CD4-positive, alpha-beta T cell treated with Interleukin-10 for 1 hour (primary cell): ENCODE measurements around the gene CAMK1G.

ENCODE experiments used
- DNase-seq: peaks from one replicate; pipeline ENCODE4 v3.0.0-alpha.2; 2020

The CAMK1G gene

DNA sequence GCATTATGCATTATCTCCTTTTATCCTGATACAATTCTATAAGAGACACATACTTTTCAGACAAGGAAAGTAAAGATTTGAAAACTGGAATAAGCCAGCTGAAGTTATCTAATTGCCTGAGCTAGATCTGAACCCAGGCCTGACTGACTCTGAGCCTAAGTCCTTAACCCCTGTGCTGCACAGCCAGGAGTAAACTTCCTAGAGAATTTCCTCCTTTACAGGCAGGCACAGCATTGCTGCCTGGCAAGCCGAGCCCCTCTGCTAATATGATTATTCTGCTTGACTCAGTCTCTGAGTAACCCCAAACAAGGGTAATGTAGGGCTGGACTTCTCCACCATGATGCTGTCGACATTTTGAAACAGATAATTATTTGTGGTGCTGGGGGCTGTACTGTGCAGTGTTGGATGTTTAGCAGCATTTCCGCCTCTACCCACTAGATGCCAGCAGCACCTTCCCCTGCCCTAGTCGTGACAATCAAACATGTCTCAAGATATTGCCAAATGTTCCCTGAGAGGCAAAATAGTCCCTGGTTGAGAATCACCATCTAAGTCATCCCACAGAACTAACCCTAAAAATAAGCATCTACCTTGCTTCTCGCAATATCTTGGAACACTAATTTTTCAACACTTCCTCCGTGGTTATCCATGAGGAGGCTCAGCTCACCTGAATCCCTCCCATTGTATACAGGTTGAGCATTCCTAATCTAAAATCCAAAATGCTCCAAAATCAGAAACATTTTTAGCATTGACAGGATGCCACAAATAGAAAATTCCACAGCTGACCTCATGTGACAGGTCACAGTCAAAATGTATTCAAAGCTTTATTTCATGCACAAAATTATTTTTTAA, 18.5 kb downstream of the CAMK1G start:
- peak; percentile 48 for DNase-seq

DNA sequence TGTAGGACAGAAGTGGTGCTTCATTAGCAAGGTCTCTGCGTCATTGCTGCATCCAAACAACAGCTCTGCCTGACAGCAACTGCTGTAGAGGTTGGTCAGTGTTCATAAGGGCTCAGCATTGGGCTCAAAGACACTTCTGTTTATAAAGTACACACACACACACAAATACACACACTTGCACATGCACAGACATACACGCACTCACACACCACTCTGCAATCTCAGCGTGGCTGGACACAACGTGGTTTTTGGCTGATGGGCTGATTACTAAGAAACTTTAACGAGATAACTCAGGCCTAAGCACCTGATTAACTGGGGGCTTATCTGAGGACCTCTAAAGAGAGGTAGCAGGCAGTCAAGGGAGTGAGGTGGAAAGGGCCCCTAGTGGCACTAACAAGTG, 20.4 kb downstream of the CAMK1G start:
- no peak for DNase-seq

DNA sequence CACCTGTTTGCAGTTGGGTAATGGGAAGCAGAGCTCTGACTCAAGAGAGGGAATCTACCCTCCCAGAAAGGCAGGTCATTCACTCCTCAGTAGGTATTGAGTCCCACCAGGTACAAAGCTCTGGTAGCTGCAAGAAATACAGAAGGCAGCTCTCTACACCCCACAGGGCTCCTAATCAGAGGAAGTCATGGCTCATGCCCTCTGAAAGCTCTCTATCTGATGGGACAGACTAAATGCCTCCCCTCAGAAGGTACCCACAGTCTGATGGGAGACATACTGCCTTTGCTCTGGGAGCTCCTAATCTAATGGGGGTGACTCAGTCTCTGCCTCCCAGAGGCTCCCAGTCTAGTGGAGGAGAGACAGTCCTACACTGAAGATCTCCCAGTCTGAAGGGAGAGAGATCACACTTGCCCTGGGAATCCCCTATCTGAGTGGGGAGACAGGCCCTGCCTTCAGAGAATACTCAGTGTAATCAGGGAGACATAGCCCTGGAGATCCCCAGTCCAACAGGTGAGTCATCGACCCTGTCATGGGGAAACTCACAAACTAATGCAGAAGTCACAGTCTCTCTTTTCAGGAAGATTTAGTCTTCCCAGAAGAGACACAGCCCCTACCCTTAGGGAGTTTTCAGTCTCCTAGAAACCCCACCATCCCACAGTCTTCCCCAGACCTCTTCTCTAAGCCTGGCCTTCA, 23.7 kb downstream of the CAMK1G start:
- peak; percentile 3 for DNase-seq

DNA sequence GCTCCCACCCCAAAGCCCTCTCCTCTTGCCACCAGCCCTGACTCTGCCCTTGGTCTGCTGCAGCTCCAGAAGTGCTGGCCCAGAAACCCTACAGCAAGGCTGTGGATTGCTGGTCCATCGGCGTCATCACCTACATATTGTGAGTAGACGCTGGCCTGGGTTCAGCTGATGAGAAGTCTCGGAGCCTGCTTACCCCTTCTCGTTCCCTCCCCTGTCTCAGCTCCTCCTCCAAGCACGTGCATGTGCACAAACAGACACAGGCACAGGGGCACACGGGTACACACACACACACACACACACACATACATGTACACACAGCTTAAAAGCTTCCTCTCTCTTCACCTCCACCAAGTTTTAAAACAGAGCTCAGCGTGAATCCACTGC, 24.3 kb downstream of the CAMK1G start:
- no peak for DNase-seq

GRCh38 chr1:209609041-209609790, 25.7 kb downstream of the CAMK1G start:
- no peak for DNase-seq

GRCh38 chr1:209609791-209610630, 26.5 kb downstream of the CAMK1G start:
- no peak for DNase-seq

DNA sequence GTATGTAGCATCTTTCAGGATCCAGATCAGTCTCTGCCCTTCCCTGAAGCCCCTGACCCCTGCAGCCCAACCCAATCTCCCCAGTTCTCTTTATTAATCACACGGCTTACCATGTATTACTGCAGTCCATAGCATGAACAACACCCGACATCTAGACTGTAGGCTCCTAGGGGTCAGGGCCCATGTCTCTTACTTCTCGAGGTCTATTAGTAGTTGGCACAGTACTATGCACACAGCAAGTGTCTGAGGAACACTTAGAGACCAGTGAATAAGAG, 27.1 kb downstream of the CAMK1G start:
- DNase-seq = no peak

DNA sequence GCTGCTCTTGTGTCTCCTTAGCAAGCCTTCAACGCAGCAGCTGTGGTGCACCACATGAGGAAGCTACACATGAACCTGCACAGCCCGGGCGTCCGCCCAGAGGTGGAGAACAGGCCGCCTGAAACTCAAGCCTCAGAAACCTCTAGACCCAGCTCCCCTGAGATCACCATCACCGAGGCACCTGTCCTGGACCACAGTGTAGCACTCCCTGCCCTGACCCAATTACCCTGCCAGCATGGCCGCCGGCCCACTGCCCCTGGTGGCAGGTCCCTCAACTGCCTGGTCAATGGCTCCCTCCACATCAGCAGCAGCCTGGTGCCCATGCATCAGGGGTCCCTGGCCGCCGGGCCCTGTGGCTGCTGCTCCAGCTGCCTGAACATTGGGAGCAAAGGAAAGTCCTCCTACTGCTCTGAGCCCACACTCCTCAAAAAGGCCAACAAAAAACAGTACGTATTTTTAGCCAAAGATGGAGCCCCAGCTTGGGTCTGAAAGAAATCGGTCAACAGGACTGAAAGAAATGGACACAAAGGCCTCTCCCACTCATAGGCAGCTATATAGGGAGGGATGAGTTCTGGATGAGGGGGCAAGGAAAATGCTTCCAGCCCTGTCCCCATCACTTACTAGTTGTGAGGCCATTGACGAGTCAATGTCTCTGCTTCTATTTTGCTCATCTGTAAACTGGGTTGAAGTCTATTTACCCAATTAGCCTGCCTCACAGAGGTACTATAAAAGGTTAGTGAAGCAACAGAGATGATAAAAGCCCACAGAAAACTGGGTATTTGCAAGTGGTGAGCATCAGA, 28.5 kb downstream of the CAMK1G start:
- DNase-seq = peak; percentile 15

DNA sequence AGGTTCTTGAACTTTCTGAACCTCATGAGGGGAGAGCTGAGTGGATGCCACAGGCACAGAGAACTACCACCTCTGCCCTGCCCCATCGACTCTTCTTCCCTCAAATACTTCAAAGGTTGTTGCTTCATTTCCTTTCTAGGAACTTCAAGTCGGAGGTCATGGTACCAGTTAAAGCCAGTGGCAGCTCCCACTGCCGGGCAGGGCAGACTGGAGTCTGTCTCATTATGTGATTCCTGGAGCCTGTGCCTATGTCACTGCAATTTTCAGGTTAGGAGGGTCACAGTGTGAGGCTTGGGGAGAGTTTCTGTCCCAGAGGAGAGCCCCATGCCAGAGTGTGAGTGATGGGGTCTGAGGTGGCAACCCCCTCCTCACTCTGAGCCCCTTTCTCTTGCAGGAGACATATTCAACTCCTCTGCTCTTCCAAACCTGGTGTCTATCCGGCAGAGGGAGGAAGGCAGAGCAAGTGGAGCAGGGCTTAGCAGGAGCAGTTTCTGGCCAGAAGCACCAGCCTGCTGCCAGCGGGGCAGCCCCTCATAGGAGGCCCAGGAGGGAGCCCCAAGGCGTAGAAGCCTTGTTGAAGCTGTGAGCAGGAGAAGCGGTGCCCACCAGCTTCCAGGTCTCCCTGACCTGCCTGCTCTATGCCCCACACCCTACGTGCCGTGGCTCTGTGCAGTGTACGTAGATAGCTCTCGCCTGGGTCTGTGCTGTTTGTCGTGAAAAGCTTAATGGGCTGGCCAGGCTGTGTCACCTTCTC, 29.3 kb downstream of the CAMK1G start:
- no peak for DNase-seq

DNA sequence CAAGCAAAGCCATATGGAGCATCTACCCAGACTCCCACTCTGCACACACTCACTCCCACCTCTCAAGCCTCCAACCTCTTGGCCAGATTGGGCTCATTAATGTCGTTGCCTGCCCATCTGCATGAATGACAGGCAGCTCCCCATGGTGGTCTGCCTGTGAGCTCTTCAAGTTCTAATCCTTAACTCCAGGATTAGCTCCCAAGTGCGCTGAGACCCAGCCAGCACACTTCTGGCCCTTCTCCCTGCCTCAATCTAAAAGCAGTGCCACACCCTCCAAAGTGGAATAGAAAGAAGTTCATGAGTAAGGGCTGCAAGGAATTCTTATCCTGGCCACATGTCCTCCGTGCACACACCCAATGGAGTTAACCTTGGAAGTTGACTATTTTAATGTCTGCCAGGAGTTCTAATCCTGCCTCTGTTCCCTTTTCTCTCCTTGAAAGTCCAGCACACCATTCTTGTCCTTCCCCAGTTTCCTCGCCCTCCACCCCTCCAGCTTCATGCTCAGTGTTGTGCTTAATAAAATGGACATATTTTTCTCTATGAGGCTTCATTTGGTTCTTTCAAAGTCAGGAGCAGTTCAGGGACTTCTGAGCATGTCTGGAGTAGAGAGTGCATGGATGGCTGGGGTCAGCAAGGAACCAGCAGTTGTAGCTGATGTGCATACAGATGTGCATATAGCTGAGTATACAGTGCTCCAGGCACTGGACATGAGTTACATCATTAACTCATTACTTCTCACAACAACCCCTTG, 30.1 kb downstream of the CAMK1G start:
- DNase-seq = no peak

DNA sequence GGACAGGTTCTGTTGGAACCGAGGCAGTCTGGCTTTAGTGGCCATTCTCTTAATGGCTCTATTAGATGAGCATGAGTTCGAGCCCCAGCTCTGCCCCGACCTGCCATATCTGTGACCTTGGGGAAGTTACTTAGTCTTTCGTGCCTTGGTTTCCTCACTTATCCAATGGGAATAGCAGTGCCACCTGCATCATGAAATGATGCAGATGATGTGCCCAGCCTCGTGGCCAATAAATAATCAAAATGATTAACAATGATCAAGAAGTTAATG, 30.6 kb downstream of the CAMK1G start:
- DNase-seq = no peak

DNA sequence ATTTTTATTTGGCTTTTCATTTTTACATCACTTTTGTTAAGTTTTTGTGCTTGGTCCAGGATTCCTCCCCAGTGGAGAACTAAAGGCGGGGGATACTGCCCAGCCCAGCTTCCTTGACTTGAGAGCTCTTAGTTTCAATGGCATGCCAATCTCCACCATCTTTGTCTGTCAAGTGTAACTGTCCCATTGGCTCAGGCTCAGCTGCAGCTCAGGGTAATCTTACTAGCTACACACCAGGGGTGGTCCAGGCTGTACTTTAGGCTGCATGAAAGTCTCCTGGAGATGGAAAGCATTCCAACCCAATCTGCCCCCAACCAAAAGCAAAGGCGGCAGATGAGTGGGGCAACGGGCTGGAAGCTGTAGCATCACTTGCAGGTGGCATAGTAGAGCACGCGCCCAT, 31.4 kb downstream of the CAMK1G start:
- DNase-seq = no peak

GRCh38 chr1:209616366-209617046, 33.0 kb downstream of the CAMK1G start:
- DNase-seq = no peak

DNA sequence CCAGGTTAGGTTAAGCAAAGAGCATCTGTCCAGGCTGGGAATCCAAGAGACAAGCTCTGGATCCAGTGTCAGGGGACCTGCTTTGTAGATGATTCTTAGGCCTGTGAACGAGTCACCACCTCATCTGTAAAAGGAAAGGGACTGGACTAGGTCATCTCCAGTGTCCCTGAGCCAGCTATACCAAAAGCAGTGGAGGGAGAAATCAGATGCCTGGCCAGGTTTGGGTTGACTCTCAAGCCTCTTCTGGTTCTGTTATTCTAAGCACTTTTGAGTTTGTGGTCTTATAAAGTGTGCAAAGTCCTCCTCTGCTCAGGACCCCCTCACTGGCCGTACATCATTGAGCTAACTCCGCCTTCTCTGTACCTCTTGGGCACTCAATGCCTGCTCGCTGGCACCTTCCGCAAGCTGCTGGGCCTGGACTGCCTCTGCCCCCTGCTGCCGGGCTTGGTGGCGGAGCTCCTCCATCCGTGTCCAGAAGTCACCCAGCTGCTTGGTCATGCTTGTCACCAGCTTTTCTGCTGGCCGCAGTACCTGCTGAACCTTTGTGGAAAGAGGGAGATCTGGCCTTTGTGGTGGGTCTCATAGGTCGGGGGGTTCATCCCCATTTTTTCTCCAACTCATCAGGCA, 33.6 kb downstream of the CAMK1G start:
- DNase-seq = no peak

DNA sequence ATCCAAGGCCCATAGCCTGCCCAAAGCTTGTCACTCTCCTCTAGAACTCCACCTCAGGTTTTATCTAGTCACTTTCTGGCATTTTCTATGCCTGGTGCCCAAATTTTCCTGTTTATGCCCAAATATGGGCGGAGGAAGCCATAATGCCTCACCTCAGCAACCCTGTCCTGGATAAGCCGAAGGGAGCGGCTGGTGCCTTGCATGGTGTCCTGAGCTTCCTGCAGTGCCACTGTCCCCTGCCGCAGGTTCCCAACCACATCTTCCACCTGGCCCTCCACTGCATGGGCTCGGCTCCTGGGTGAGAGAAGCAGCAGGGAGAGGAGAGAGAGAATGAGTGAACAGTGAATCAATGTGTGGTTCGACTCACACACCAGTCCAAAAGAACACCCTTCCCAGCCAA, 34.2 kb downstream of the CAMK1G start:
- DNase-seq = no peak

- DNase-seq = no peak
These were observed 34.8 kb downstream of the CAMK1G start for GRCh38 chr1:209618291-209618690.

DNA sequence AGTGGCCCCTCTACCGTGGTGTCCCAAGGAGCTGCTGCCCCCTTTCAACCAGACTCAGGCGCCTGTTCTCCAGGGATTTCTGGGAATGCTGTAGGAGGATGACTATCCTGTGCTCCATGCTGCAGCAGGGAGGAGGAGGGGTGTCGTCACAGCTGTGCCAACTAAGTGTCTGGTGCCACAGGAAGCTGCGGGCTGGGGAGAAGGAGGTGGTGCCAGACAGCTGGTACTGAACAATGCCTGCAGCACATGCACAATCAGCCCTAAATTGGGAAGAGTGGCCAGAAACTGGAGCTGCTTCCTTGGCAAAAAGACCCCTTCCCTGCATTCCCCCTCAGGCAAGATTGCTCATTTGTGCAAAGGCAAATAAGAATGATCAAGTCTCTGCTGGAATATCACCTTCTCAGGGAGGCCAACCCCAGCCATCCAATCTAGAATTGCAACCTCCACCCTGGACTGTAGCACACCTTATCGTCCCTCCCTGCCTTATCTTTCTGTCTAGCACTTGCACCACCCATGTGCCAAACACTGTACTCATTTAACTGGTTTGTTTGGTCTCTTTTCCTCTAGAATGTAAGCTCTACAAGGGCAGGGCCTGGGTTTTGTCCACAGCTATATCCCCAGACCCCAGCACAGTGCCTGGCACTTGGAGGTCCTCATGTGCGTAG, 35.4 kb downstream of the CAMK1G start:
- no peak for DNase-seq

DNA sequence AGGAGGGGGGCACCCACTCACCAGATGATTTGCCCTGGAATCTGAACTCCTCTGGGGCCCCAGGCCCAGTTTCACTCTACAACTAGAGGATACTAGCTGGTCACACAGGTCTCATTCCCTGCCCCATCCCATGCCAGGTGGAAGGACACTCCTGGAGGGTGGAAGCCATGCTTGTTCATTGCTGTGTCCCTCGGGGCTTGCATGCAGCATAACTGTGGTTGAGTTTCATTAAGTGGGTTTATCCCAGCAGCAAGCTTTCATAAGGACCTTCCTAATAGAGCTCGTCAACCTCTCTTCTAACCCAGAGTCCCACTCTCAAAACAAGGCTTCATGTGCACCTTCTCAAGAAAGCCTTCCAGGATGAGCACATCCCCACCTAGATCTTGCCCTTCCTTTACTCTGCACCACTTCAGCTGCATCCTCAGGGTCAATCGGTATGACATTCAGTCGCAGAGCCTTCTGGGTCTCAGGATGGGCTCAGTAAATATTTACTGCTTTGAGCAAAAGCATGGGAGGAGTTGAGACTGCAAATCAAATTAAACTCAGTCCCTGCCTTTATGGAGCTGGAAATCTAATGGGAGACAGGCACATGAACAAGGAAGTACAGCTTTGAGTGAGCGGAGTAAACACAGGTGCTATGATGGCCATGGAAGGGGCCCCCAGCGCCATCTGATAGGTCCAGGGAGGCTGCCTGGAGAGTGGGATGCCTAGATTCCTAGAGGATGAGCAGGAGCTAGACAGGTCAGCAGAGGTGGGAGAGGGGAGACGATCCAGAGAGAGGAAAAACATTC, 36.4 kb downstream of the CAMK1G start:
- no peak for DNase-seq
